ENCODE measurements around the gene CCDC185. TPM values are rescaled to one million over a fixed set of nuclear protein-coding genes. Genes with fewer than 3 reads are reported as not detected.

CCDC185 gene
- polyA plus RNA-seq, 3 donors: not detected

- intact Hi-C loops (cut with micrococcal nuclease): no loop called here
- Histone ChIP-seq H3K9ac (ENCODE audit: insufficient read depth, low read length, poor library complexity, severe bottlenecking) (no peak overlapping the region), H3K4me2 (replicated peaks; ENCODE audit: extremely low read depth, low read length, poor library complexity, severe bottlenecking) (no peak overlapping the region), H3K4me3 (replicated peaks in 1 of 3; ENCODE audit: low read depth in 2 of 3, low read length in 3 of 3) (no peak overlapping the region), H3K27me3 (ENCODE audit: control insufficient read depth in 2 of 2, insufficient read depth in 2 of 2, low read length in 2 of 2) (no peaks in the 10 kb centered on the region), H3K27ac (ENCODE audit: low read depth in 1 of 2, low read length in 2 of 2) (no peak overlapping the region), H2AFZ (ENCODE audit: insufficient read depth, low read depth, low read length, poor library complexity, severe bottlenecking) (no peak overlapping the region), H4K20me1 (ENCODE audit: insufficient read depth, low read length) (no peaks in the 10 kb centered on the region), H3K36me3 (replicated peaks in 1 of 2; ENCODE audit: control insufficient read depth in 1 of 2, insufficient read depth in 2 of 2, low read length in 2 of 2) (no peaks in the 10 kb centered on the region), H3K79me2 (ENCODE audit: insufficient read depth, low read length) (no peaks in the 10 kb centered on the region), H3K9me3 (replicated peaks in 1 of 2; ENCODE audit: control insufficient read depth in 1 of 2, insufficient read depth in 1 of 2, low read length in 2 of 2) (no peaks in the 10 kb centered on the region), H3K4me1 (ENCODE audit: control insufficient read depth in 1 of 2, insufficient read depth in 2 of 2, low read length in 2 of 2) (no peaks in the 10 kb centered on the region)
- WGBS (ENCODE audit: insufficient coverage): 80% methylated on average over 2 of the region's 4 CpGs
- no peaks in the 10 kb centered on the region for H3K36me3 Mint-ChIP-seq
- no peaks in the 10 kb centered on the region for H3K4me1 Mint-ChIP-seq
- H3K27ac Mint-ChIP-seq: peak overlapping the region in 1 of 7 donors; percentile 6
- TF ChIP-seq, protein P1, sequence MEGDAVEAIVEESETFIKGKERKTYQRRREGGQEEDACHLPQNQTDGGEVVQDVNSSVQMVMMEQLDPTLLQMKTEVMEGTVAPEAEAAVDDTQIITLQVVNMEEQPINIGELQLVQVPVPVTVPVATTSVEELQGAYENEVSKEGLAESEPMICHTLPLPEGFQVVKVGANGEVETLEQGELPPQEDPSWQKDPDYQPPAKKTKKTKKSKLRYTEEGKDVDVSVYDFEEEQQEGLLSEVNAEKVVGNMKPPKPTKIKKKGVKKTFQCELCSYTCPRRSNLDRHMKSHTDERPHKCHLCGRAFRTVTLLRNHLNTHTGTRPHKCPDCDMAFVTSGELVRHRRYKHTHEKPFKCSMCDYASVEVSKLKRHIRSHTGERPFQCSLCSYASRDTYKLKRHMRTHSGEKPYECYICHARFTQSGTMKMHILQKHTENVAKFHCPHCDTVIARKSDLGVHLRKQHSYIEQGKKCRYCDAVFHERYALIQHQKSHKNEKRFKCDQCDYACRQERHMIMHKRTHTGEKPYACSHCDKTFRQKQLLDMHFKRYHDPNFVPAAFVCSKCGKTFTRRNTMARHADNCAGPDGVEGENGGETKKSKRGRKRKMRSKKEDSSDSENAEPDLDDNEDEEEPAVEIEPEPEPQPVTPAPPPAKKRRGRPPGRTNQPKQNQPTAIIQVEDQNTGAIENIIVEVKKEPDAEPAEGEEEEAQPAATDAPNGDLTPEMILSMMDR (IDR thresholded peaks at IDR 0.05): no peak
- peaks cover 2 to 5% (median 3%) of the 10 kb centered on the region in 3 donors for H3K27me3 Mint-ChIP-seq (ENCODE audit: low read depth in 3 of 3)
- no peak overlapping the region for H3K4me3 Mint-ChIP-seq
- no peaks in the 10 kb centered on the region for H3K9me3 Mint-ChIP-seq
- no peak for DNase-seq
Observed at GRCh38 chr1:223346311-223346710, 46.9 kb upstream of the CCDC185 start.

GRCh38 chr1:223347583-223347982 lies 45.6 kb upstream of the CCDC185 start:
- no peak overlapping the region for H3K27ac ChIP-seq (ENCODE audit: low read depth in 1 of 2, low read length in 2 of 2)
- H3K9me3 ChIP-seq (replicated peaks in 1 of 2; ENCODE audit: control insufficient read depth in 1 of 2, insufficient read depth in 1 of 2, low read length in 2 of 2): no peaks in the 10 kb centered on the region
- H3K36me3 ChIP-seq (replicated peaks in 1 of 2; ENCODE audit: control insufficient read depth in 1 of 2, insufficient read depth in 2 of 2, low read length in 2 of 2): no peaks in the 10 kb centered on the region
- TF ChIP-seq, protein P1 (IDR thresholded peaks at IDR 0.05): no peak
- no peak overlapping the region for H3K4me2 ChIP-seq (replicated peaks; ENCODE audit: extremely low read depth, low read length, poor library complexity, severe bottlenecking)
- WGBS (ENCODE audit: insufficient coverage): no CpG with 5 or more reads among the region's 4 CpGs
- H2AFZ ChIP-seq (ENCODE audit: insufficient read depth, low read depth, low read length, poor library complexity, severe bottlenecking): no peak overlapping the region
- H3K4me3 ChIP-seq (replicated peaks in 1 of 3; ENCODE audit: low read depth in 2 of 3, low read length in 3 of 3): no peak overlapping the region
- no peaks in the 10 kb centered on the region for H3K9me3 Mint-ChIP-seq
- H4K20me1 ChIP-seq (ENCODE audit: insufficient read depth, low read length): no peaks in the 10 kb centered on the region
- no peak for DNase-seq
- no peak overlapping the region for H3K9ac ChIP-seq (ENCODE audit: insufficient read depth, low read length, poor library complexity, severe bottlenecking)
- intact Hi-C loops (cut with micrococcal nuclease): no loop called here
- H3K27me3 Mint-ChIP-seq (ENCODE audit: low read depth in 3 of 3): peaks cover 8 to 14% (median 9%) of the 10 kb centered on the region in 3 donors
- no peaks in the 10 kb centered on the region for H3K36me3 Mint-ChIP-seq
- no peaks in the 10 kb centered on the region for H3K4me1 Mint-ChIP-seq
- no peaks in the 10 kb centered on the region for H3K4me1 ChIP-seq (ENCODE audit: control insufficient read depth in 1 of 2, insufficient read depth in 2 of 2, low read length in 2 of 2)
- no peaks in the 10 kb centered on the region for H3K79me2 ChIP-seq (ENCODE audit: insufficient read depth, low read length)
- no peak overlapping the region for H3K4me3 Mint-ChIP-seq
- peaks cover 2 to 5% of the 10 kb centered on the region in 2 donors for H3K27me3 ChIP-seq (ENCODE audit: control insufficient read depth in 2 of 2, insufficient read depth in 2 of 2, low read length in 2 of 2)
- H3K27ac Mint-ChIP-seq: no peak overlapping the region

All from CD14-positive monocyte (primary cell).